GM19452 (cell line): ENCODE measurements around the gene PRCC.

Experiments used
- ATAC-seq: cut with Tn5 transposase; IDR thresholded peaks from one replicate; pipeline ENCODE4 v1.9.1; 2021; ENCODE audit not compliant: unreplicated experiment

PRCC gene, protein sequence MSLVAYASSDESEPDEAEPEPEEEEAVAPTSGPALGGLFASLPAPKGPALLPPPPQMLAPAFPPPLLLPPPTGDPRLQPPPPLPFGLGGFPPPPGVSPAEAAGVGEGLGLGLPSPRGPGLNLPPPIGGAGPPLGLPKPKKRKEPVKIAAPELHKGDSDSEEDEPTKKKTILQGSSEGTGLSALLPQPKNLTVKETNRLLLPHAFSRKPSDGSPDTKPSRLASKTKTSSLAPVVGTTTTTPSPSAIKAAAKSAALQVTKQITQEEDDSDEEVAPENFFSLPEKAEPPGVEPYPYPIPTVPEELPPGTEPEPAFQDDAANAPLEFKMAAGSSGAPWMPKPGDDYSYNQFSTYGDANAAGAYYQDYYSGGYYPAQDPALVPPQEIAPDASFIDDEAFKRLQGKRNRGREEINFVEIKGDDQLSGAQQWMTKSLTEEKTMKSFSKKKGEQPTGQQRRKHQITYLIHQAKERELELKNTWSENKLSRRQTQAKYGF

DNA sequence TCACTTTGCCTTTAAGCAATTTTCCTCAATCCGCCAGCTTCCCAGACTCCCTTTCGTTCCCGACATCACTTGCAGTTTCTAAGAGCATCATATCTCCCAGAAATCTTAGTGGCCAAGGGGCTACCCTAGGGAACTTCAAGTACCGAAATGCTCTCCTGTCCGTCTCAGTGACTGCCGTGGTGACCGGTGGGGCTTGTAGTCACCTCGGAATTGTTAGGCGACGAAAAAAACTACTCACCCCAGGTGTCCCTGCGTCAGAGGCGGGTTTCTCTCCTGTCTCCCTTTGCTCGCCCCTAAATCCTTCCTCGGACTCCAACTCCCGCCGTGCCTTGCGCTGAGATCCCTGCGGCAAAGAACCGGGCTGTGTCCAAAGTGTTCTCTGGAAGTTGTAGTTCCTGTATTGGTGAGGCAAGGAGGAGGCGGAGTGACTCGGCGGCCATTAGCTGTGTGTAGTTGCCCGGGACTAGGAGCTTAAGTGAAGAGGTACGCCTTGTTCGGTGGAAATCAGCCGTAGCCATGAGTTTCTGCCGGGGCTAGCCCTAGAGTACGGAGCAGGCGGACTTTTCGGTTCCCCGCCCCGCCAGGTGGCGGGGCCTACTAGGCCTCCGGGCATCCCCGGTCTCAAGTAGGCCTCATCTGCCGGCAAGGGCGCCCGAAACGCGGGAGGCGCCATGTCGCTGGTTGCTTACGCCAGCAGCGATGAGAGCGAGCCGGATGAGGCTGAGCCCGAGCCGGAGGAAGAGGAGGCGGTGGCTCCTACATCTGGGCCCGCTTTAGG is at the start of gene PRCC:
Gene PRCC (plus strand): TSS at position 435 of the 778 bp plus-strand sequence. CDS start 237 bp downstream, at position 672.
- peak; percentile 89 for ATAC-seq

GRCh38 chr1:156721131-156721530 is 46.2 kb upstream of the PRCC start:
- ATAC-seq, result no peak

GRCh38 chr1:156721535-156721934 is 45.8 kb upstream of the PRCC start:
- no peak for ATAC-seq

DNA sequence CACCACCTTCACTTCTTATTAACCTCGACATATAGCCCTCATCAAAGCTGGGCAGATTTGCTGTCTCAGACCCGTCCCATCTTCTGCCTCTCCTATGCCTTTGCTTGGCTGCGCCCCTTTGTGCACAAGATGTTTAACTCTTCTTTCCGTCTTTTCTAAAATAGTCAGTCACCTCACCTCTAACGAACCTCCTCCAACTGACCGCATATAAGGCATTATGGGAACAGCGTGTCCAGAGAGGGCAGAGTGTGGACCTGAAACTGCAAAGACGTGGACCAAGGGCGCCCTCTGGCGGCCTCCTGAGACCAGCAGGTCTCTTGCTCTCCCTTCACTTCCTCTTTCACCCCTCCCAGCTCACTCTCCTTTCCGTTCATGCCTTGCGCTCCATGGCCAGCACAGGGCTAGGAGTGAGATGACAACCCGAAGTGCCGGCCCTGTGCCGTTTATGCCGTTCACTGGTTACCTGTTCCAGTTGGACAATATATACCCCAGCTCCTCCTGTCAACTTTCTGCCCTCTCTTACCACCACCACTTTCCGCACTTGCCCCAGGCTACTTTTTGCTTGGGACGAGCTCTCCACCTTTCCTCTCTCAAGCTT is 41.6 kb upstream of the PRCC start:
- no peak for ATAC-seq

- no peak for ATAC-seq
Observed at GRCh38 chr1:156726549-156727226, 40.6 kb upstream of the PRCC start.

GRCh38 chr1:156727492-156727891 is 39.8 kb upstream of the PRCC start:
- ATAC-seq, result no peak

DNA sequence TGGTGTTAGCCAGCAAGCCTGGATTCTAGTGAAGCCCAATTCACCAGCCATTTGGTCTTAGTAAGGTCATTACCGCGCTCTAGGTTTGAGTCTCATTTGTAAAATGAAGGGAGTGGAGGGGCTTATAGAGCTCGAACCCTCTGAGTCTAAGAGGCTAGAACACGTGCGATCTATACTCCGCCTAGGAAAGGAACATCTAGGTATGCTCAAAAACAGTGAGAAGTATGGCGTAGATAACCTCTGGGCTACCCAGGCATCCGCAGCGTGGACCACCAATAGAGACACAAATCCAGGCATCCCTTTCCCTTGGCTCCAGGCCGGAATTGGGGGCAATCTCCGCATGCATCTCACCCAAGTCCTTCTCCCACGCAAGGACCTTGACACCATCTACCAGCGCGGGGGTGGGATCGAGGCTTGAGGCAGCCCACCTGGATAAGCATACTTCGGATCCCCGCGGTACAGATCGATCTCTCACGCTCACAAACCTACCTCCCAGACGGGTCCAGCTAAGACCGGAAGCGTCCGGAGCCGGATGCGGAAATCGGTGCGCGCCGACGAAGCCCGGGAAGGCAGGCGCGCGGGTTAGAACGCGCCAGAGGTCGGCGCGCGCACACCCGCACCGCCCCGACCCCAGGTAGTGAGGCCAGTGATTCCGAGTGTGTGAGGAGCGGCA is 39.3 kb upstream of the PRCC start, which contains the start of gene METTL25B:
Gene METTL25B (plus strand): TSS at position 544 of the 673 bp plus-strand sequence. CDS start 636 bp downstream, outside the sequence.
- ATAC-seq, result peak; percentile 53

GRCh38 chr1:156728599-156729462 is 38.5 kb upstream of the PRCC start, which contains the start of gene ISG20L2:
TSS of gene ISG20L2 (minus strand) at chr1:156728766. CDS start at chr1:156727652, 1,114 bp downstream.
- ATAC-seq, result peak; percentile 90

DNA sequence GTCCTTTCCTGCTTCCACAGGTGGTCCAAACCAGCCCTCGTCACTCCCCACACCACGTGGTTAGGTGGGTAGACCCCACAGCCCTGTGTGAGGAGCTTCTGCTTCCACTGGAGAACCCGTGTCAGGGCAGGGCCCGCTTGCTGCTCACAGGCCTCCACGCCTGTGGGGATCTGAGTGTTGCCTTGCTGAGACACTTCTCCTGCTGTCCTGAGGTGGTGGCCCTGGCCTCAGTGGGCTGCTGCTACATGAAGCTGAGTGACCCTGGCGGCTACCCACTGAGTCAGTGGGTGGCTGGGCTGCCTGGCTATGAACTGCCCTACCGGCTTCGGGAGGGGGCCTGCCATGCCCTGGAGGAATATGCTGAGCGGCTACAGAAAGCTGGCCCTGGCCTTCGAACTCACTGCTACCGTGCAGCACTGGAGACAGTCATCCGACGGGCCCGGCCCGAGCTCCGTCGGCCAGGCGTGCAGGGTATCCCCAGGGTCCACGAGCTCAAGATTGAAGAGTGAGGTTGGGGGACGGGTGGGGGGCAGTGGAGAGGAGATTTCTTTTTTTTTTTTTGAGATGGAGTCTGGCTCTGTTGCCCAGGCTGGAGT is 33.2 kb upstream of the PRCC start:
- no peak for ATAC-seq

DNA sequence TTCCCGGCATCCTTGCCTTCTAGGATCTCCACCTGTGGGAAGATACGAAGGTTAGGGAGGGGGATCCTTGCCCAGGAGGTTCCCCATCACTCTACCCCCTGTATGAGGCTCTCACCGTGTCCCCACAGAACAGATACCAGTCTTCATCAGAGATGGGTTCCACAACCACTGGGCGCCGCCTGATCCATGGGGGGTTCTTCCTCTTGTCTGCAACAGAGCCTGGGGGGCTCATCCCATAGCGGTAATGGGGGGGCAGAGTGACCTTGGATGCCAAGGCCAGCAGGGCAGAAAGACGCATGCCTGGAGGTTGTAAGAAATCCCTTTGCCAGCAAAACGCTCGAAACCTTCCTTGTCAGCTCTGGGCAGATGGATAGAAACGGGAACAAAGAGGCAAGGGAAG is 28.9 kb upstream of the PRCC start:
- no peak for ATAC-seq

DNA sequence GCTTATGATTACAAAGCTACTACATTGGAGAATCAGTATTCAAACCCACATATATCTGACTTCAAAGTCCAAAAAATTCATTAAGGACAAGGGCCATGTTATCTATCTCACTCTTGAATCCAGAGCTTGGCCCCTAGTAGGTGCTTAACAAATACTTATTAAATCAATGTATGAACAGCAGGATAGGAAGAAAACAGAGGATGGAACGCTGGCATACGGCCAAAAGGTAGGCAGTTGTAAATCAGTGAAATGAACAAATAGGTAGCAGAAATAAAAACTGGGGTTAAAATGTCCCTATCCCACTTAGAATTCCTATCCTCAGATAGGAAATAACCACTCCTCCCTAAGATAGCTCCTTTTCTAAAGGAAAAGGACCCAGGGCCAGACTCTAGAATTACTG is 28.4 kb upstream of the PRCC start:
- no peak for ATAC-seq

DNA sequence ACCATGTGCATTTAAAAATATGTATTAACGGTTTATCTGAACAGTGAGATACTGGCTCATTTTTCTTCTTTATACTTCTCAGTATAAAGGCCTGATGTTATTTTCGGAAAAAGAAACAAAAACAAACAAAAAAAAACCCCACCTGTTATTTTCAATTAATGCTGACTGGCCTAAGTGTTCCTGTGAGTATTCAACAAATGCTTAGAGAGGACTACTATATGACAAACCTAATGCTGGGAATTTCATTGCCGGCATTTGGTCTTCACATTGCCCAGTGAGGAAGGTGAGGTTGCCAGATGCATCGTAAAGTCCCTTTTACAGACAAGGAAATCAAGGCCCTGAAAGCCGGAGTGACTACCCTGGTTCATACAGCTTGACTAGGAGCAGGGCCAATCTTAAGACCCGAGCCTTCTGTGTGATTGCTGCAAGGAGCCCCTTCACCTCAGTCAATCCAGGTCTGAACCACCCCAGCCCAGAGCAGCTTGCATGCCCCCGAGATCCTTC is 27.0 kb upstream of the PRCC start:
- no peak for ATAC-seq

- peak; percentile 83 for ATAC-seq
Observed at GRCh38 chr1:156740741-156741480, 26.4 kb upstream of the PRCC start, which contains the start of gene MRPL24. TSS of gene MRPL24 (minus strand) at chr1:156741088. CDS start at chr1:156738704, 2,384 bp downstream.

DNA sequence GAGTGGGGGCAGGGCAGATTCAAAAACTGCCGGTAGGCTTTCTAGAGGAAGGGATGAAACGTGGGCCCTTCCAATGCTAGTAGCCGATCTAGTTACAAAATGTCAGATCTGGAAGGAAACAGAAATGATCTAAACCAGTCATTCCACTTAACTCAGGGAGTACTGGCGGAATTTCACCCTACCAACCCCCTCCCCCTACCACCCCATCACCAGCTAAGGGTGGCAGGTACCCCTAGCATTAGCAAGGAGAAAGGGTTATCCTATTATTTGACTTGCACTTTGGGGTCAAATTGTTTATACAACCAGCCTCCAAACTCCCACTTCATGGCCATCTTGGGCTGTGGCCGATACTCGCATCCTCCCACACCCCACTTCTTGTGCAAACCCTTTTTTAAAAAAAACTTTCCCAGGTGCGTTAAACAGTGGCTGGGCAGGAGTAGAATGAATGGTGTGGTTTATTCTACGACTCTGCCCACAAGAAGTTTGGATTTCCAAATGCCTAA is 25.8 kb upstream of the PRCC start:
- ATAC-seq, result no peak

GRCh38 chr1:156742017-156742416 is 25.3 kb upstream of the PRCC start:
- ATAC-seq, result no peak

- ATAC-seq, result no peak
Observed at GRCh38 chr1:156742801-156743200, 24.5 kb upstream of the PRCC start.
